ENCODE results near the gene ALDH18A1.

- TF ChIP-seq CTCF (IDR thresholded peaks at IDR 0.05 in 4 of 5, conservative IDR thresholded peaks at IDR 0.05 in 1 of 5) (no peak), POLR2A (IDR thresholded peaks at IDR 0.05) (no peak)
Measured at GRCh38 chr10:95653895-95654294, 2.6 kb downstream of the ALDH18A1 start.
